ENCODE data around the gene PNMT. TPM values are rescaled to one million over a fixed set of nuclear protein-coding genes. Genes with fewer than 3 reads are reported as not detected.

PNMT gene
- total and polyA plus RNA-seq, 2 experiments from 2014 or later: 1.9 to 2.5 TPM

GRCh38 chr17:39663688-39664580, 4.3 kb upstream of the PNMT start:
- H2AFZ ChIP-seq: no peak overlapping the region
- H3K27ac ChIP-seq (ENCODE audit: low read depth): no peak overlapping the region
- ATAC-seq (peak; percentile 65), DNase-seq (ENCODE audit: low spot score) (peak; percentile 85)
- Mint-ChIP-seq H3K4me1 (peaks cover 45% of the 10 kb centered on the region), H3K27me3 (ENCODE audit: insufficient read depth, low read depth, poor library complexity) (peaks cover 18% of the 10 kb centered on the region), H3K36me3 (ENCODE audit: low read depth) (peaks cover 14% of the 10 kb centered on the region; the same call in 2 of the 3 replicates), H3K9me3 (no peaks in the 10 kb centered on the region; the same call in 2 of the 3 replicates), H3K27ac (peak overlapping the region; percentile 50; the same call in 1 of the 2 replicates), H3K4me3 (peak overlapping the region; percentile 59)
- H3K4me1 ChIP-seq (ENCODE audit: insufficient read depth): peaks cover 46% of the 10 kb centered on the region
- H3K79me2 ChIP-seq (replicated peaks; ENCODE audit: insufficient read depth): no peaks in the 10 kb centered on the region
- H3K9me2 ChIP-seq (ENCODE audit: insufficient read depth): no peaks in the 10 kb centered on the region
- H3K36me3 ChIP-seq (ENCODE audit: insufficient read depth): no peaks in the 10 kb centered on the region
- no peaks in the 10 kb centered on the region; the same call in 1 of the 2 replicates for H4K20me1 ChIP-seq (replicated peaks; ENCODE audit: insufficient read depth)
- TF ChIP-seq POLR2AphosphoS5 (IDR thresholded peaks at IDR 0.05; ENCODE audit: low read depth) (peak; percentile 38), ZNF331 (CRISPR knock-in tag; IDR thresholded peaks at IDR 0.05; ENCODE audit: low read depth) (no peak), EZH2 (IDR thresholded peaks at IDR 0.05; ENCODE audit: low read depth, unreplicated experiment) (no peak), JUNB (IDR thresholded peaks at IDR 0.05; ENCODE audit: unreplicated experiment) (no peak), CTCF (conservative IDR thresholded peaks at IDR 0.05; ENCODE audit: low read depth in 2 of 2) (0 out of 4 replicates have a peak, but pooled peaks of 1 of the 2 experiments have one; percentile 3), EZH2phosphoT487 (IDR thresholded peaks at IDR 0.05; ENCODE audit: unreplicated experiment) (no peak), NANOG (IDR thresholded peaks at IDR 0.05; ENCODE audit: borderline replicate concordance) (no peak)
- peak overlapping the region; percentile 51; the same call in 1 of the 2 replicates for H3K4me3 ChIP-seq
- peak overlapping the region; percentile 70 for H3K4me2 ChIP-seq
- peaks cover 33% of the 10 kb centered on the region for H3K27me3 ChIP-seq (ENCODE audit: insufficient read depth)
- peaks cover 3% of the 10 kb centered on the region for H3F3A ChIP-seq (replicated peaks; ENCODE audit: low read depth)

DNA sequence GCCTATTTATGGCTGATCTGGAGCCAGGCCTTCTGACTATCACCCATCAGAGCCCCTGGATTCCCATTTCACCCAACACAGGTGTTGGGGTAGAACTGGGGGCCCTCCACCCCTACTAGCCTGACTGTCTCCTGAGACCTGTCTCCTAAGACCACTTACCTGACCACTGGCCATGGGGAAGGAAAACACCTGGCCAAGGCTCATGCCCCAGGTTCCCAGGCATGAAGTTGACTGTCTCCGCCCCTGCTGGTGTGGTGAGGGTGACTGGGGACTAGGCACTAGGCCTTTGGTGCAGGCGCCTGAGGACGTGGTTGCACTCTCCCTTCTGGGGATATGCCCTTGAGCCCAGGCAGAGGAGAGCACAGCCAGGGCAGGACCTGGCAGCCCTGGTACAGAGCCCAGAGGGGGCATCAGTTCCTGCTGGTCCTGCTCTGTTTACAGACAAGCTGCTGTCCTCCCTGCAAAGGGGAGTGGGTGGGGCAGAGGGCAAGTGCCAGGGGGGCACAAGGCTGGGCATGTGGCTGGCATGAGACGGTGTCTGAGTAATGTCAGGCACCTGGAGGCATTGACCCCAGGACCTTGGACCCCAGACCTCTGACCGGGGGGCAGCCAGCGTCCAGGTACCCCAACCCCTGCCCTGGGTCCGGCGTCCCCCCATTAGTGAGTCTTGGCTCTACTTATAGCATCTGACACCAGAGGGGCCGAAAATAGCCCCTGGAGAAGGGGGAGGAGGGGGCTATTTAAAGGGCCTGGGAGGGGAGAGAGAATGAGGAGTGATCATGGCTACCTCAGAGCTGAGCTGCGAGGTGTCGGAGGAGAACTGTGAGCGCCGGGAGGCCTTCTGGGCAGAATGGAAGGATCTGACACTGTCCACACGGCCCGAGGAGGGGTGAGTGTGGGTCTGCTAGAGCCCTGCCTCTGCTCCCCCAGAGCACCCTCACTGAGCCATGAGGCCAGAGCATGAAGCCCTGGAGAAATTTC, 3.4 kb upstream of the PNMT start, which contains the start of gene TCAP:
TCAP (plus strand) TSS at position 769 of the 981 bp plus-strand sequence; CDS start at position 780, 11 bp downstream.
- no peaks in the 10 kb centered on the region; the same call in 1 of the 2 replicates for H4K20me1 ChIP-seq (replicated peaks; ENCODE audit: insufficient read depth)
- peak; percentile 27 for DNase-seq (ENCODE audit: low spot score)
- Mint-ChIP-seq H3K36me3 (ENCODE audit: low read depth) (peaks cover 14% of the 10 kb centered on the region; the same call in 2 of the 3 replicates), H3K9me3 (no peaks in the 10 kb centered on the region; the same call in 2 of the 3 replicates), H3K27ac (peak within 1 kb of the TSS; percentile 50), H3K4me3 (peak within 1 kb of the TSS; percentile 59), H3K4me1 (peaks cover 47% of the 10 kb centered on the region), H3K27me3 (ENCODE audit: insufficient read depth, low read depth, poor library complexity) (peaks cover 22% of the 10 kb centered on the region)
- no peaks in the 10 kb centered on the region for H3K36me3 ChIP-seq (ENCODE audit: insufficient read depth)
- H3K27ac ChIP-seq (ENCODE audit: low read depth): no peak within 1 kb of the TSS
- no peak within 1 kb of the TSS for H2AFZ ChIP-seq
- H3F3A ChIP-seq (replicated peaks; ENCODE audit: low read depth): peaks cover 3% of the 10 kb centered on the region
- H3K4me3 ChIP-seq: peak within 1 kb of the TSS; percentile 51; the same call in 1 of the 2 replicates
- ATAC-seq: no peak
- H3K9me2 ChIP-seq (ENCODE audit: insufficient read depth): no peaks in the 10 kb centered on the region
- peak within 1 kb of the TSS; percentile 70 for H3K4me2 ChIP-seq
- H3K4me1 ChIP-seq (ENCODE audit: insufficient read depth): peaks cover 46% of the 10 kb centered on the region
- H3K79me2 ChIP-seq (replicated peaks; ENCODE audit: insufficient read depth): no peaks in the 10 kb centered on the region
- H3K27me3 ChIP-seq (ENCODE audit: insufficient read depth): peaks cover 41% of the 10 kb centered on the region
- TF ChIP-seq CTCF (conservative IDR thresholded peaks at IDR 0.05; ENCODE audit: low read depth in 2 of 2): no peak
- TF ChIP-seq EZH2phosphoT487 (IDR thresholded peaks at IDR 0.05; ENCODE audit: unreplicated experiment): no peak
